ENCODE results near the gene PSG4. TPM values are rescaled to one million over a fixed set of nuclear protein-coding genes. Genes with fewer than 3 reads are reported as not detected.
"Not testable (repeated sequence)": the region's sequence is repeated elsewhere in the genome, so short reads cannot be mapped to it uniquely, and the experiment has no call there.

PSG4 gene
- polyA plus RNA-seq, 1 donor from 2014 or later = not detected

- not testable (repeated sequence) for H3K4me3 ChIP-seq (ENCODE audit: low read length); H3K27me3 ChIP-seq (ENCODE audit: insufficient read depth, low read depth, low read length); H3K9me3 ChIP-seq (ENCODE audit: low read length); H3K4me2 ChIP-seq (ENCODE audit: low read length); H4K20me1 ChIP-seq (ENCODE audit: insufficient read depth); H3K79me2 ChIP-seq (replicated peaks; ENCODE audit: insufficient read depth, low read length); H2AFZ ChIP-seq (ENCODE audit: low read depth, low read length); H3K9ac ChIP-seq (ENCODE audit: low read length); H3K36me3 ChIP-seq (ENCODE audit: insufficient read depth, low read length); H3F3A ChIP-seq (ENCODE audit: insufficient read depth, low read length, poor library complexity, severe bottlenecking); H3K9me2 ChIP-seq (ENCODE audit: insufficient read depth, low read length); H3K27ac ChIP-seq (ENCODE audit: low read length)
Observed at GRCh38 chr19:43178577-43178976, 26.9 kb downstream of the PSG4 start.

- not testable (repeated sequence) for H3F3A ChIP-seq (ENCODE audit: insufficient read depth, low read length, poor library complexity, severe bottlenecking); H3K9me2 ChIP-seq (ENCODE audit: insufficient read depth, low read length); H3K27ac ChIP-seq (ENCODE audit: low read length); H2AFZ ChIP-seq (ENCODE audit: low read depth, low read length); H3K36me3 ChIP-seq (ENCODE audit: insufficient read depth, low read length); H4K20me1 ChIP-seq (ENCODE audit: insufficient read depth); H3K27me3 ChIP-seq (ENCODE audit: insufficient read depth, low read depth, low read length); H3K9me3 ChIP-seq (ENCODE audit: low read length); H3K79me2 ChIP-seq (replicated peaks; ENCODE audit: insufficient read depth, low read length); H3K4me3 ChIP-seq (ENCODE audit: low read length); H3K9ac ChIP-seq (ENCODE audit: low read length); H3K4me2 ChIP-seq (ENCODE audit: low read length)
Observed at GRCh38 chr19:43165906-43166305, 39.5 kb downstream of the PSG4 start.

DNA sequence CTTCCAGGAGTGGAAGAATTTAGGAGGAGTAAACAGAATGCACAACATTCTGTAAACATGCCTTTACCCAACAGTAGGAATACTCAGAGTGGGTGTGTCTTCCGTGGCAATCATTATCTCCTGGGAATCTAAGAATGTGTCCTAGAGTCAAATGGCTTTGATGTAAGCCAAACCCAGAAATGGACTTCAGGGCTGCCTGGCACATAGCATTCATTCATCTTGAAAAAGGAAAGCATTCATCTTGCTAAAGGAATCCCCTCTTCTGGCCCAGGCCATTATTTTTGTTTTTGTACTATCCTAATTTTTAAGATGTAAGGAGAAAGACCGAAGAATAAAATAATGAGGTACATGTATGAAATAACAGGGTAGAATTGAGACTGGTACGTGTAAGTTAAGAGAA is 42.3 kb downstream of the PSG4 start:
- not testable (repeated sequence) for H4K20me1 ChIP-seq (ENCODE audit: insufficient read depth); H3K9me2 ChIP-seq (ENCODE audit: insufficient read depth, low read length); H2AFZ ChIP-seq (ENCODE audit: low read depth, low read length); H3F3A ChIP-seq (ENCODE audit: insufficient read depth, low read length, poor library complexity, severe bottlenecking); H3K9me3 ChIP-seq (ENCODE audit: low read length); H3K27me3 ChIP-seq (ENCODE audit: insufficient read depth, low read depth, low read length); H3K79me2 ChIP-seq (replicated peaks; ENCODE audit: insufficient read depth, low read length); H3K4me2 ChIP-seq (ENCODE audit: low read length); H3K4me3 ChIP-seq (ENCODE audit: low read length); H3K36me3 ChIP-seq (ENCODE audit: insufficient read depth, low read length); H3K27ac ChIP-seq (ENCODE audit: low read length); H3K9ac ChIP-seq (ENCODE audit: low read length)

- not testable (repeated sequence) for H3K27me3 ChIP-seq (ENCODE audit: insufficient read depth, low read depth, low read length); H3F3A ChIP-seq (ENCODE audit: insufficient read depth, low read length, poor library complexity, severe bottlenecking); H3K9ac ChIP-seq (ENCODE audit: low read length); H3K27ac ChIP-seq (ENCODE audit: low read length); H2AFZ ChIP-seq (ENCODE audit: low read depth, low read length); H3K36me3 ChIP-seq (ENCODE audit: insufficient read depth, low read length); H3K9me3 ChIP-seq (ENCODE audit: low read length); H3K4me2 ChIP-seq (ENCODE audit: low read length); H3K4me3 ChIP-seq (ENCODE audit: low read length); H3K9me2 ChIP-seq (ENCODE audit: insufficient read depth, low read length); H3K79me2 ChIP-seq (replicated peaks; ENCODE audit: insufficient read depth, low read length); H4K20me1 ChIP-seq (ENCODE audit: insufficient read depth)
Observed at GRCh38 chr19:43162261-43162660, 43.2 kb downstream of the PSG4 start.

GRCh38 chr19:43152214-43152613 is 53.2 kb downstream of the PSG4 start:
- TF ChIP-seq EP300 (conservative IDR thresholded peaks at IDR 0.05; ENCODE audit: poor library complexity, severe bottlenecking) (no peak), MXI1 (conservative IDR thresholded peaks at IDR 0.05; ENCODE audit: poor library complexity, severe bottlenecking) (no peak), TAF1 (IDR thresholded peaks at IDR 0.05; ENCODE audit: low read depth) (no peak), CTCF (IDR thresholded peaks at IDR 0.05; ENCODE audit: poor library complexity, severe bottlenecking) (no peak), RAD21 (conservative IDR thresholded peaks at IDR 0.05) (no peak), EZH2 (IDR thresholded peaks at IDR 0.05; ENCODE audit: borderline replicate concordance, insufficient read depth, low read length, poor library complexity, severe bottlenecking) (no peak), SMC3 (conservative IDR thresholded peaks at IDR 0.05; ENCODE audit: poor library complexity) (no peak), POLR2AphosphoS5 (IDR thresholded peaks at IDR 0.05) (no peak)
- TF ChIP-seq, protein P1, sequence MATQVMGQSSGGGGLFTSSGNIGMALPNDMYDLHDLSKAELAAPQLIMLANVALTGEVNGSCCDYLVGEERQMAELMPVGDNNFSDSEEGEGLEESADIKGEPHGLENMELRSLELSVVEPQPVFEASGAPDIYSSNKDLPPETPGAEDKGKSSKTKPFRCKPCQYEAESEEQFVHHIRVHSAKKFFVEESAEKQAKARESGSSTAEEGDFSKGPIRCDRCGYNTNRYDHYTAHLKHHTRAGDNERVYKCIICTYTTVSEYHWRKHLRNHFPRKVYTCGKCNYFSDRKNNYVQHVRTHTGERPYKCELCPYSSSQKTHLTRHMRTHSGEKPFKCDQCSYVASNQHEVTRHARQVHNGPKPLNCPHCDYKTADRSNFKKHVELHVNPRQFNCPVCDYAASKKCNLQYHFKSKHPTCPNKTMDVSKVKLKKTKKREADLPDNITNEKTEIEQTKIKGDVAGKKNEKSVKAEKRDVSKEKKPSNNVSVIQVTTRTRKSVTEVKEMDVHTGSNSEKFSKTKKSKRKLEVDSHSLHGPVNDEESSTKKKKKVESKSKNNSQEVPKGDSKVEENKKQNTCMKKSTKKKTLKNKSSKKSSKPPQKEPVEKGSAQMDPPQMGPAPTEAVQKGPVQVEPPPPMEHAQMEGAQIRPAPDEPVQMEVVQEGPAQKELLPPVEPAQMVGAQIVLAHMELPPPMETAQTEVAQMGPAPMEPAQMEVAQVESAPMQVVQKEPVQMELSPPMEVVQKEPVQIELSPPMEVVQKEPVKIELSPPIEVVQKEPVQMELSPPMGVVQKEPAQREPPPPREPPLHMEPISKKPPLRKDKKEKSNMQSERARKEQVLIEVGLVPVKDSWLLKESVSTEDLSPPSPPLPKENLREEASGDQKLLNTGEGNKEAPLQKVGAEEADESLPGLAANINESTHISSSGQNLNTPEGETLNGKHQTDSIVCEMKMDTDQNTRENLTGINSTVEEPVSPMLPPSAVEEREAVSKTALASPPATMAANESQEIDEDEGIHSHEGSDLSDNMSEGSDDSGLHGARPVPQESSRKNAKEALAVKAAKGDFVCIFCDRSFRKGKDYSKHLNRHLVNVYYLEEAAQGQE (IDR thresholded peaks at IDR 0.05; ENCODE audit: borderline replicate concordance) = no peak

More at GRCh38 chr19:43152214-43152613, 53.2 kb downstream of the PSG4 start:
- Histone ChIP-seq H3K9me2 (ENCODE audit: insufficient read depth, low read length) (no peaks in the 10 kb centered on the region), H4K20me1 (ENCODE audit: insufficient read depth) (no peaks in the 10 kb centered on the region), H3K79me2 (replicated peaks; ENCODE audit: insufficient read depth, low read length) (no peaks in the 10 kb centered on the region), H3K9ac (ENCODE audit: low read length) (no peak overlapping the region), H3K27ac (ENCODE audit: low read length) (no peak overlapping the region), H3K9me3 (ENCODE audit: low read length) (no peaks in the 10 kb centered on the region), H3K4me2 (ENCODE audit: low read length) (no peak overlapping the region), H2AFZ (ENCODE audit: low read depth, low read length) (no peak overlapping the region), H3K27me3 (ENCODE audit: insufficient read depth, low read depth, low read length) (no peaks in the 10 kb centered on the region), H3K4me3 (ENCODE audit: low read length) (no peak overlapping the region), H3F3A (ENCODE audit: insufficient read depth, low read length, poor library complexity, severe bottlenecking) (no peaks in the 10 kb centered on the region), H3K36me3 (ENCODE audit: insufficient read depth, low read length) (no peaks in the 10 kb centered on the region)
